ENCODE results near the gene MTRF1L.

The MTRF1L gene

GRCh38 chr6:153034139-153034538, 31.6 kb upstream of the MTRF1L start:
- TF ChIP-seq CREB1 (IDR thresholded peaks at IDR 0.05; ENCODE audit: low read depth), result no peak
- TF ChIP-seq EP300 (IDR thresholded peaks at IDR 0.05; ENCODE audit: borderline replicate concordance), result no peak
- no peak for TF ChIP-seq EGR1 (IDR thresholded peaks at IDR 0.05)
- TF ChIP-seq CEBPB (IDR thresholded peaks at IDR 0.05), result no peak
- TF ChIP-seq RAD21 (IDR thresholded peaks at IDR 0.05; ENCODE audit: low read depth), result no peak
- no peak for TF ChIP-seq TCF12 (IDR thresholded peaks at IDR 0.05; ENCODE audit: low read depth)
- TF ChIP-seq TEAD4 (IDR thresholded peaks at IDR 0.05), result no peak
- TF ChIP-seq, protein P1, sequence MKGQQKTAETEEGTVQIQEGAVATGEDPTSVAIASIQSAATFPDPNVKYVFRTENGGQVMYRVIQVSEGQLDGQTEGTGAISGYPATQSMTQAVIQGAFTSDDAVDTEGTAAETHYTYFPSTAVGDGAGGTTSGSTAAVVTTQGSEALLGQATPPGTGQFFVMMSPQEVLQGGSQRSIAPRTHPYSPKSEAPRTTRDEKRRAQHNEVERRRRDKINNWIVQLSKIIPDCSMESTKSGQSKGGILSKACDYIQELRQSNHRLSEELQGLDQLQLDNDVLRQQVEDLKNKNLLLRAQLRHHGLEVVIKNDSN (IDR thresholded peaks at IDR 0.05), result no peak
- TF ChIP-seq, protein P2, sequence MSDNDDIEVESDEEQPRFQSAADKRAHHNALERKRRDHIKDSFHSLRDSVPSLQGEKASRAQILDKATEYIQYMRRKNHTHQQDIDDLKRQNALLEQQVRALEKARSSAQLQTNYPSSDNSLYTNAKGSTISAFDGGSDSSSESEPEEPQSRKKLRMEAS (IDR thresholded peaks at IDR 0.05), result no peak
- TF ChIP-seq ZBTB7A (IDR thresholded peaks at IDR 0.05; ENCODE audit: low read depth), result no peak
- TF ChIP-seq NFIC (IDR thresholded peaks at IDR 0.05), result no peak
- TF ChIP-seq REST (IDR thresholded peaks at IDR 0.05; ENCODE audit: low read depth), result no peak
- TF ChIP-seq FOXM1 (IDR thresholded peaks at IDR 0.05; ENCODE audit: borderline replicate concordance, low read depth), result no peak
- no peak for TF ChIP-seq TAF1 (IDR thresholded peaks at IDR 0.05; ENCODE audit: low read depth)
- TF ChIP-seq YY1 (IDR thresholded peaks at IDR 0.05; ENCODE audit: low read depth), result no peak

DNA sequence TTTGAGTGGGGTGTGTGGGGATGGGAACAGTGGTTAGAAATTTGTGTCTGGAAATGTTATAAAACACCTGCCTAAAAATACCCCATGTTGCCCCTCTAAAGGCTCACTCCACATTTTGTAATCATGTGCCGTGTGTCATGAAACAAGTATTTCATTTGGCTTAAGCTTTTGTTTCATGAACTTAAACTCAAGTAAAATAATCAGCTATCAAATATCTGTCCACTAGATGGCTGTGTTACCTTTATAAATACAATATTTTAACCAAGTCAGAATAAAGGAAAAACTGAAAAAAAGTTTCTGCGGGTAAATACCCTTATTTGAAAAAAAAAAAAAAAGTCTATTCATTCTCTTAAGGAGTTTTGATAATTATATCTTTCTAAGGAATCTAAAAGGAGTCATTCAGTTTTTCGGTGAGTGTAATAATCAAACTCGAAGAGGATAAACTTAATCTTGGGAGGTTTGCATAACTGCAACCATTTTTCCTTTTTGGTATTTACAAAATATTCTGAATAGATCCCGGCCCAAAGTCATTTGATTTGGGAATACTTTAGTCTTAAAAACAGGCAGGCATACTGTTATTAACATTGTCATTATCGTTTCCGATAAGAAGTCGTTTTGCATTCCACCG, 29.9 kb upstream of the MTRF1L start:
- peak; percentile 47 for TF ChIP-seq RAD21 (IDR thresholded peaks at IDR 0.05; ENCODE audit: low read depth)
- no peak for TF ChIP-seq REST (IDR thresholded peaks at IDR 0.05; ENCODE audit: low read depth)

- TF ChIP-seq TEAD4 (IDR thresholded peaks at IDR 0.05) (no peak), EP300 (IDR thresholded peaks at IDR 0.05; ENCODE audit: borderline replicate concordance) (no peak), NFIC (IDR thresholded peaks at IDR 0.05) (no peak), REST (IDR thresholded peaks at IDR 0.05; ENCODE audit: low read depth) (no peak), RAD21 (IDR thresholded peaks at IDR 0.05; ENCODE audit: low read depth) (no peak), CREB1 (IDR thresholded peaks at IDR 0.05; ENCODE audit: low read depth) (no peak), TAF1 (IDR thresholded peaks at IDR 0.05; ENCODE audit: low read depth) (no peak), FOXM1 (IDR thresholded peaks at IDR 0.05; ENCODE audit: borderline replicate concordance, low read depth) (no peak), ZBTB7A (IDR thresholded peaks at IDR 0.05; ENCODE audit: low read depth) (no peak), CEBPB (IDR thresholded peaks at IDR 0.05) (no peak), EGR1 (IDR thresholded peaks at IDR 0.05) (no peak), YY1 (IDR thresholded peaks at IDR 0.05; ENCODE audit: low read depth) (no peak), TCF12 (IDR thresholded peaks at IDR 0.05; ENCODE audit: low read depth) (no peak)
- TF ChIP-seq, protein P2 (IDR thresholded peaks at IDR 0.05), result no peak
- TF ChIP-seq, protein P1 (IDR thresholded peaks at IDR 0.05), result no peak
These were observed 28.9 kb upstream of the MTRF1L start for GRCh38 chr6:153031335-153031955.

GRCh38 chr6:153028963-153029362, 26.5 kb upstream of the MTRF1L start:
- no peak for TF ChIP-seq EP300 (IDR thresholded peaks at IDR 0.05; ENCODE audit: borderline replicate concordance)
- no peak for TF ChIP-seq TCF12 (IDR thresholded peaks at IDR 0.05; ENCODE audit: low read depth)
- TF ChIP-seq RAD21 (IDR thresholded peaks at IDR 0.05; ENCODE audit: low read depth), result no peak
- TF ChIP-seq ZBTB7A (IDR thresholded peaks at IDR 0.05; ENCODE audit: low read depth), result no peak
- no peak for TF ChIP-seq FOXM1 (IDR thresholded peaks at IDR 0.05; ENCODE audit: borderline replicate concordance, low read depth)
- no peak for TF ChIP-seq YY1 (IDR thresholded peaks at IDR 0.05; ENCODE audit: low read depth)
- no peak for TF ChIP-seq NFIC (IDR thresholded peaks at IDR 0.05)
- TF ChIP-seq TEAD4 (IDR thresholded peaks at IDR 0.05), result no peak
- TF ChIP-seq, protein P1 (IDR thresholded peaks at IDR 0.05), result no peak
- no peak for TF ChIP-seq TAF1 (IDR thresholded peaks at IDR 0.05; ENCODE audit: low read depth)
- TF ChIP-seq EGR1 (IDR thresholded peaks at IDR 0.05), result no peak
- TF ChIP-seq CEBPB (IDR thresholded peaks at IDR 0.05), result no peak
- no peak for TF ChIP-seq REST (IDR thresholded peaks at IDR 0.05; ENCODE audit: low read depth)
- no peak for TF ChIP-seq CREB1 (IDR thresholded peaks at IDR 0.05; ENCODE audit: low read depth)
- TF ChIP-seq, protein P2 (IDR thresholded peaks at IDR 0.05), result no peak

Measured in Ishikawa (cell line).